Panc1 (cell line): ENCODE results near the gene PLEKHF1.

Experiments
- POLR2AphosphoS5 ChIP-seq: IDR thresholded peaks from 2 replicates; pipeline ENCODE4 v1.6.1; 2012; ENCODE audit warnings: mild to moderate bottlenecking, low read depth, low read length, moderate library complexity
- TF ChIP-seq, protein P1 (sequence below): fragments of 450-650 bp; IDR thresholded peaks from 2 replicates; pipeline ENCODE4 v1.5.1; 2017; ENCODE audit warnings: mild to moderate bottlenecking

GRCh38 chr19:29706635-29707034 is 41.4 kb downstream of the PLEKHF1 start:
- TF ChIP-seq, protein P1, sequence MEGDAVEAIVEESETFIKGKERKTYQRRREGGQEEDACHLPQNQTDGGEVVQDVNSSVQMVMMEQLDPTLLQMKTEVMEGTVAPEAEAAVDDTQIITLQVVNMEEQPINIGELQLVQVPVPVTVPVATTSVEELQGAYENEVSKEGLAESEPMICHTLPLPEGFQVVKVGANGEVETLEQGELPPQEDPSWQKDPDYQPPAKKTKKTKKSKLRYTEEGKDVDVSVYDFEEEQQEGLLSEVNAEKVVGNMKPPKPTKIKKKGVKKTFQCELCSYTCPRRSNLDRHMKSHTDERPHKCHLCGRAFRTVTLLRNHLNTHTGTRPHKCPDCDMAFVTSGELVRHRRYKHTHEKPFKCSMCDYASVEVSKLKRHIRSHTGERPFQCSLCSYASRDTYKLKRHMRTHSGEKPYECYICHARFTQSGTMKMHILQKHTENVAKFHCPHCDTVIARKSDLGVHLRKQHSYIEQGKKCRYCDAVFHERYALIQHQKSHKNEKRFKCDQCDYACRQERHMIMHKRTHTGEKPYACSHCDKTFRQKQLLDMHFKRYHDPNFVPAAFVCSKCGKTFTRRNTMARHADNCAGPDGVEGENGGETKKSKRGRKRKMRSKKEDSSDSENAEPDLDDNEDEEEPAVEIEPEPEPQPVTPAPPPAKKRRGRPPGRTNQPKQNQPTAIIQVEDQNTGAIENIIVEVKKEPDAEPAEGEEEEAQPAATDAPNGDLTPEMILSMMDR = no peak
- TF ChIP-seq POLR2AphosphoS5 = no peak
